ENCODE results near the gene GSKIP.

DNA sequence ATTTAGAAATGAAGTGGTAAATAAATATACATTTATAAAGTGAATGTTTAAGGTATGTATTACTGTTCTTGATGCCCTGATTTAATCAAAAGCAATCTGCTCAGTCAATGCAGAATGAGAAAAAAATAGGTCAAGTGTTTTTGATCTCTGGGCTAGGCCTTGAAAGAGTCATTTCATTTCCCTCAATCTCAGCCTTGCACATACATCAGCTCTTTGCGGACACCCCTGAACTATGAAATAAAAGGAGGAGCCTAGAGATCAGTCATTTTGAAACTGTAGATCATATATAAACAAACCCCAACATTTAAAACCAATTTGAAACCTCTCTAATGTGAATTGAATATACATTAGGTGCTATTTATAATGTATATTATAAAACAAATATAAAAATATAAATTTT lies 42.7 kb upstream of the GSKIP start:
- no peak for TF ChIP-seq CTCF (IDR thresholded peaks at IDR 0.05)
- TF ChIP-seq POLR2A (IDR thresholded peaks at IDR 0.05): no peak

Measured in esophagus squamous epithelium (tissue), 4 donors.